ENCODE measurements around the gene CNGB1.
"Not testable (repeated sequence)": the region's sequence is repeated elsewhere in the genome, so short reads cannot be mapped to it uniquely, and the experiment has no call there.

Gene CNGB1

GRCh38 chr16:57883953-57884654 lies 86.8 kb downstream of the CNGB1 start:
- DNase-seq = no peak

GRCh38 chr16:57883480-57883879 lies 87.4 kb downstream of the CNGB1 start:
- no peak for DNase-seq

GRCh38 chr16:57882792-57883191 lies 88.1 kb downstream of the CNGB1 start:
- no peak for DNase-seq

- DNase-seq = no peak
Measured at GRCh38 chr16:57882206-57882605, 88.7 kb downstream of the CNGB1 start.

GRCh38 chr16:57878586-57878985 lies 92.3 kb downstream of the CNGB1 start:
- DNase-seq = no peak

GRCh38 chr16:57876210-57876609 lies 94.7 kb downstream of the CNGB1 start:
- DNase-seq = no peak

- DNase-seq = no peak
Measured at GRCh38 chr16:57875347-57875746, 95.6 kb downstream of the CNGB1 start.

- DNase-seq = no peak
Measured at GRCh38 chr16:57873218-57873617, 97.7 kb downstream of the CNGB1 start.

GRCh38 chr16:57872764-57873163 lies 98.2 kb downstream of the CNGB1 start:
- not testable (repeated sequence) for DNase-seq

GRCh38 chr16:57871456-57871855 lies 99.5 kb downstream of the CNGB1 start:
- DNase-seq = no peak

GRCh38 chr16:57870753-57871454 lies 100.0 kb downstream of the CNGB1 start:
- DNase-seq = no peak

- no peak for DNase-seq
Measured at GRCh38 chr16:57868913-57869520, 101.9 kb downstream of the CNGB1 start.

- no peak for DNase-seq
Measured at GRCh38 chr16:57867000-57867561, 103.8 kb downstream of the CNGB1 start.

- no peak for DNase-seq
Measured at GRCh38 chr16:57866529-57866918, 104.4 kb downstream of the CNGB1 start.

GRCh38 chr16:57865746-57866528 lies 105.0 kb downstream of the CNGB1 start:
- no peak for DNase-seq

- DNase-seq = no peak
Measured at GRCh38 chr16:57863434-57864160, 107.3 kb downstream of the CNGB1 start.

- DNase-seq = no peak
Measured at GRCh38 chr16:57862698-57863433, 108.1 kb downstream of the CNGB1 start.

GRCh38 chr16:57859331-57859730 lies 111.6 kb downstream of the CNGB1 start:
- no peak for DNase-seq

GRCh38 chr16:57858635-57859034 lies 112.3 kb downstream of the CNGB1 start:
- DNase-seq = no peak

GRCh38 chr16:57857991-57858390 lies 112.9 kb downstream of the CNGB1 start:
- not testable (repeated sequence) for DNase-seq

- no peak for DNase-seq
Measured at GRCh38 chr16:57855188-57855587, 115.7 kb downstream of the CNGB1 start.
